Mucosa of descending colon (tissue), 3 donors: ENCODE data around the gene ALX1. TPM values are rescaled to one million over a fixed set of nuclear protein-coding genes. Genes with fewer than 3 reads are reported as not detected.

Experiments used
- ATAC-seq: fragments of 200-7000 bp; cut with Tn5 transposase; one replicate; pipeline ENCODE4 v1.9.1; 2020; ENCODE audit warnings: mild to moderate bottlenecking, moderate library complexity
- DNase-seq, 3 donors: peaks; one replicate each; pipeline ENCODE4 v3.0.0-alpha.2; 2020
- H3K36me3 ChIP-seq: fragments of 200-600 bp; one replicate; pipeline ENCODE4 v1.8.0; 2021; ENCODE audit warnings: low read depth, mild to moderate bottlenecking
- H3K4me1 ChIP-seq: fragments of 200-600 bp; one replicate; pipeline ENCODE4 v1.8.0; 2021; ENCODE audit warnings: low read depth, mild to moderate bottlenecking
- H3K4me3 ChIP-seq: fragments of 200-600 bp; one replicate; pipeline ENCODE4 v1.8.0; 2021; ENCODE audit warnings: mild to moderate bottlenecking
- H3K9me3 ChIP-seq: fragments of 200-600 bp; one replicate; pipeline ENCODE4 v1.8.0; 2021; ENCODE audit warnings: mild to moderate bottlenecking
- CTCF ChIP-seq: fragments of 200-600 bp; IDR thresholded peaks from one replicate; pipeline ENCODE4 v1.8.0; 2022; ENCODE audit warnings: antibody characterized with exemption, mild to moderate bottlenecking
- intact Hi-C, 2 donors: fragments of 100-400 bp; cut with DNase I in 1 of 2; cut with micrococcal nuclease in 1 of 2; formaldehyde crosslinking; loops; one replicate each; pipeline versions ENCODE4 v1.11.0 to v1.11.1; 2022; cut with DNase I, micrococcal nuclease
- total RNA-seq, 3 donors: library from RNA; stranded (reverse); fragmentation: NEBNext Ultra II Directional in 2 of 3; extraction: Animal tissue kit (Norgen Biotek cat#: 25700) in 2 of 3; gene quantifications; one replicate each; pipeline versions ENCODE4 v1.2.1 to v1.2.4, GENCODE V29; 2021 to 2023
- donor health status: DM: no; HTN: no; CAD: no; lungs with moderate emphysema.
- donor health status: DM: no; HTN: no; CAD: no.
- donor health status: DM: no; HTN: yes; CAD: no.

Gene ALX1
- total RNA-seq, 3 donors from 2014 or later = not detected

GRCh38 chr12:85260447-85260846 lies 19.6 kb upstream of the ALX1 start:
- intact Hi-C loops = no loop called here
- Histone ChIP-seq H3K4me1 (no peaks in the 10 kb centered on the region), H3K4me3 (no peak overlapping the region), H3K36me3 (no peaks in the 10 kb centered on the region), H3K9me3 (no peaks in the 10 kb centered on the region)
- no peak for TF ChIP-seq CTCF
- DNase-seq = no peak
- no peak for ATAC-seq

- H3K4me3 ChIP-seq = no peak overlapping the region
- no peaks in the 10 kb centered on the region for H3K4me1 ChIP-seq
- ATAC-seq (no peak), DNase-seq (no peak)
- intact Hi-C loops = no loop called here
- H3K36me3 ChIP-seq = no peaks in the 10 kb centered on the region
- no peaks in the 10 kb centered on the region for H3K9me3 ChIP-seq
- no peak for TF ChIP-seq CTCF
These were observed 19.1 kb upstream of the ALX1 start for GRCh38 chr12:85260896-85261295.

- DNase-seq (no peak), ATAC-seq (no peak)
- H3K4me3 ChIP-seq = no peak overlapping the region
- no peaks in the 10 kb centered on the region for H3K9me3 ChIP-seq
- H3K36me3 ChIP-seq = no peaks in the 10 kb centered on the region
- TF ChIP-seq CTCF = no peak
- intact Hi-C loops = no loop called here
- no peaks in the 10 kb centered on the region for H3K4me1 ChIP-seq
These were observed 13.7 kb upstream of the ALX1 start for GRCh38 chr12:85266356-85266755.

- DNase-seq (peak in 2 of 3 donors; percentile 12 to 25), ATAC-seq (no peak)
- Histone ChIP-seq H3K36me3 (no peaks in the 10 kb centered on the region), H3K4me3 (no peak overlapping the region), H3K9me3 (no peaks in the 10 kb centered on the region), H3K4me1 (no peaks in the 10 kb centered on the region)
- intact Hi-C loops = no loop called here
- no peak for TF ChIP-seq CTCF
These were observed 6.4 kb upstream of the ALX1 start for GRCh38 chr12:85273381-85274314.

- intact Hi-C loops = no loop called here
- H3K4me3 ChIP-seq = no peak overlapping the region
- H3K4me1 ChIP-seq = no peaks in the 10 kb centered on the region
- ATAC-seq (no peak), DNase-seq (no peak)
- TF ChIP-seq CTCF = no peak
- no peaks in the 10 kb centered on the region for H3K36me3 ChIP-seq
- H3K9me3 ChIP-seq = no peaks in the 10 kb centered on the region
These were observed 5.7 kb upstream of the ALX1 start for GRCh38 chr12:85274315-85274651.
